Esophagus squamous epithelium (tissue), 5 donors: ENCODE data around the gene AEN. TPM values are rescaled to one million over a fixed set of nuclear protein-coding genes. Genes with fewer than 3 reads are reported as not detected.

Source experiments
- DNase-seq: peaks from one replicate; lab custom pipeline; 2025; lab: John Stamatoyannopoulos, UW
- H3K27ac ChIP-seq, 4 donors: fragments of 200-600 bp; sonication (generic); one replicate each; pipeline ENCODE4 v1.5.1; 2016 to 2019; ENCODE audit warnings: mild to moderate bottlenecking in 1 of 4
- H3K27me3 ChIP-seq, 4 donors: fragments of 200-600 bp; sonication (generic); 1 replicate in 3 of 4; 2 replicates in 1 of 4; pipeline versions ENCODE4 v1.5.1 to v1.6.0; 2017 to 2021; ENCODE audit warnings: antibody characterized with exemption in 1 of 4
- H3K36me3 ChIP-seq, 3 donors: fragments of 200-600 bp; sonication (generic); one replicate each; pipeline ENCODE4 v1.5.1; 2016 to 2019
- H3K4me1 ChIP-seq, 3 donors: fragments of 200-600 bp; sonication (generic); one replicate each; pipeline ENCODE4 v1.5.1; 2017 to 2019
- H3K4me3 ChIP-seq, 4 donors: fragments of 200-600 bp; sonication (generic); 1 replicate in 3 of 4; 2 replicates in 1 of 4; pipeline ENCODE4 v1.5.1; 2016 to 2019; ENCODE audit warnings: mild to moderate bottlenecking in 2 of 4, moderate library complexity in 1 of 4
- H3K9me3 ChIP-seq, 3 donors: fragments of 200-600 bp; sonication (generic); one replicate each; pipeline ENCODE4 v1.5.1; 2016 to 2019
- CTCF ChIP-seq, 6 experiments: fragments of 450-650 bp in 4 of 6; fragments of 200-600 bp in 2 of 6; sonication (generic) in 2 of 6; IDR thresholded peaks; one replicate each; pipeline ENCODE4 v1.5.1; 2016 to 2019; ENCODE audit warnings: antibody characterized with exemption in 6 of 6, mild to moderate bottlenecking in 4 of 6, moderate library complexity in 4 of 6
- POLR2A ChIP-seq, 4 donors: fragments of 450-650 bp; IDR thresholded peaks; one replicate each; pipeline ENCODE4 v1.6.1; 2017; ENCODE audit warnings: antibody characterized with exemption in 4 of 4, mild to moderate bottlenecking in 4 of 4, moderate library complexity in 3 of 4
- WGBS, 2 donors: methylation state at CpG; one replicate each; pipeline ENCODE4 v1.1.5; 2018; 5-methylcytosine and 5-hydroxymethylcytosine counted together
- intact Hi-C: fragments of 100-400 bp; cut with DNase I; formaldehyde crosslinking; loops from one replicate; pipeline ENCODE4 v1.15.0; 2022
- total RNA-seq, 4 donors: library from RNA; depleted of rRNA; stranded (reverse); fragments of >200 nt; gene quantifications; one replicate each; pipeline ENCODE4 v1.1.0, GENCODE V29; 2016
- donor health status: DM: yes; HTN: yes; CAD: no.

Gene AEN
- total RNA-seq, 4 donors from 2014 or later = 13.4 to 31.4 (median 18.1) TPM

GRCh38 chr15:88664151-88664778 is 43.1 kb downstream of the AEN start:
- no peaks in the 10 kb centered on the region for H3K27me3 ChIP-seq
- 60 to 71% methylated on average over 4 to 6 of the region's 7 CpGs for WGBS, 2 donors
- peaks cover 3 to 28% (median 8%) of the 10 kb centered on the region in 3 donors for H3K4me1 ChIP-seq
- no peak overlapping the region for H3K27ac ChIP-seq
- H3K9me3 ChIP-seq = no peaks in the 10 kb centered on the region
- no peaks in the 10 kb centered on the region for H3K36me3 ChIP-seq
- intact Hi-C loops = no loop called here
- no peak overlapping the region for H3K4me3 ChIP-seq
- DNase-seq = no peak
- TF ChIP-seq CTCF (IDR thresholded peaks at IDR 0.05) = peak in 5 of 6 experiments; percentile 12 to 35 (median 30)
- no peak for TF ChIP-seq POLR2A (IDR thresholded peaks at IDR 0.05)

- H3K27me3 ChIP-seq = peaks cover 0 to 17% (median 0%) of the 10 kb centered on the region in 4 donors
- intact Hi-C loops = no loop called here
- no peak overlapping the region for H3K27ac ChIP-seq
- no peaks in the 10 kb centered on the region for H3K4me1 ChIP-seq
- no peaks in the 10 kb centered on the region for H3K36me3 ChIP-seq
- DNase-seq = no peak
- H3K4me3 ChIP-seq = no peak overlapping the region
- H3K9me3 ChIP-seq = no peaks in the 10 kb centered on the region
- 68 to 80% methylated on average over 4 of the region's 4 CpGs for whole genome bisulfite sequencing, 2 donors
- TF ChIP-seq CTCF (IDR thresholded peaks at IDR 0.05) (no peak), POLR2A (IDR thresholded peaks at IDR 0.05) (no peak)
Measured at GRCh38 chr15:88674661-88675060, 53.5 kb downstream of the AEN start.

GRCh38 chr15:88678755-88679154 is 57.6 kb downstream of the AEN start:
- H3K36me3 ChIP-seq = no peaks in the 10 kb centered on the region
- 94 to 96% methylated on average over 6 of the region's 6 CpGs for WGBS, 2 donors
- no peak for TF ChIP-seq POLR2A (IDR thresholded peaks at IDR 0.05)
- no peak for TF ChIP-seq CTCF (IDR thresholded peaks at IDR 0.05)
- H3K27ac ChIP-seq = no peak overlapping the region
- DNase-seq = no peak
- H3K27me3 ChIP-seq = peaks cover 0 to 17% (median 0%) of the 10 kb centered on the region in 4 donors
- no peak overlapping the region for H3K4me3 ChIP-seq
- intact Hi-C loops = no loop called here
- H3K9me3 ChIP-seq = no peaks in the 10 kb centered on the region
- no peaks in the 10 kb centered on the region for H3K4me1 ChIP-seq

GRCh38 chr15:88680241-88681001 is 59.3 kb downstream of the AEN start:
- Histone ChIP-seq H3K9me3 (no peaks in the 10 kb centered on the region), H3K27ac (no peak overlapping the region), H3K4me1 (no peaks in the 10 kb centered on the region), H3K27me3 (peaks cover 0 to 15% (median 0%) of the 10 kb centered on the region in 4 donors), H3K4me3 (no peak overlapping the region), H3K36me3 (no peaks in the 10 kb centered on the region)
- DNase-seq = no peak
- no peak for TF ChIP-seq CTCF (IDR thresholded peaks at IDR 0.05)
- TF ChIP-seq POLR2A (IDR thresholded peaks at IDR 0.05) = no peak
- intact Hi-C loops = no loop called here
- WGBS, 2 donors = 85 to 89% methylated on average over 11 to 13 of the region's 13 CpGs

GRCh38 chr15:88681610-88682221 is 60.6 kb downstream of the AEN start:
- Histone ChIP-seq H3K27me3 (peaks cover 0 to 5% (median 0%) of the 10 kb centered on the region in 4 donors), H3K4me1 (no peaks in the 10 kb centered on the region), H3K27ac (no peak overlapping the region), H3K36me3 (no peaks in the 10 kb centered on the region), H3K9me3 (no peaks in the 10 kb centered on the region), H3K4me3 (no peak overlapping the region)
- no peak for TF ChIP-seq POLR2A (IDR thresholded peaks at IDR 0.05)
- no peak for TF ChIP-seq CTCF (IDR thresholded peaks at IDR 0.05)
- intact Hi-C loops = no loop called here
- DNase-seq = no peak
- WGBS, 2 donors = 49% methylated on average over 2 of the region's 13 CpGs; no CpG with 5 or more reads in 1 of the 2 donors
